Umbilical cord (tissue), 2 donors: Measurements from ENCODE around the gene CD70. TPM values are rescaled to one million over a fixed set of nuclear protein-coding genes. Genes with fewer than 3 reads are reported as not detected.
"Not testable (repeated sequence)": the region's sequence is repeated elsewhere in the genome, so short reads cannot be mapped to it uniquely, and the experiment has no call there.

Experiments used
- DNase-seq: peaks from one replicate; pipeline ENCODE4 v3.0.0-alpha.2; 2015; ENCODE audit warnings: low spot score
- total RNA-seq: library from RNA; depleted of rRNA; stranded (reverse); fragments of >200 nt; gene quantifications from one replicate; pipeline ENCODE4 v1.2.3, GENCODE V29; 2014; ENCODE audit warnings: low replicate concordance; ENCODE audit not compliant: insufficient read depth

CD70 gene
- total RNA-seq, 1 donor from 2014 or later, result not detected

DNA sequence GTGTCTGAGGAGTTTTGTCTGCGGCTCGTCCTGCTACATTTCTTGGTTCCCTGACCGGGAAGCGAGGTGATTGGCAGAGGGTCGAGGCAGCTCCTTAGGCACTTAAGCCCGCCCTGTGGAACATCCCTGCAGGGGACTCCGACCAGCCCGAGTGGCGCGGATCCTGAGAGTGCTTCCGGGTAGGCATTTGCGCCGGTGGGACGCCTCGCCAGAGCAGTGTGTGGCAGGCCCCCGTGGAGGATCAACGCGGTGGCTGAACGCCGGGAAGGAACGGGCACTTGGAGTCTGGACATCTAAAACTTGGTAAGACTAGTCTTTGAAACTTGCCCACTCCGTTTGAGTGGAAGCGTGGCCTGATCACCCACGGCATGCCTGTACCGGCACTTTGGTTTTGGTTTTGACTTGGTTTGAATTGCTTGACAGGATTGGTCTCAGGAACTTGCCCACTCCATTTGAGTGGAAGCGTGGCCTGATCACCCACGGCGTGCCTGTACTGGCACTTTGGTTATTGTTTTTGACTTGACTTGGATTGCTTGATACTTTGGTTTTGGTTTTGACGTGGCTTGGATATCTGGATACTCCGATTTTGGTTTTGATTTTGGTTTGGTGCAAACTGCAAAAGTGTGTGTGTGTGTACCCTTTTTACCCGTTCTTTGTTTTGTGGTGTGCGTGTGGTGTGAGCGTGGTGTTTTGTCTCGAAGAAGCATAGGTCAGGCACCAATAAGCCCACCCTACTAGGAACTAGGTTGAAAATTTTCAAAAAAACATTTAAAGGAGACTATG, 6.7 kb upstream of the CD70 start:
- not testable (repeated sequence) for DNase-seq

DNA sequence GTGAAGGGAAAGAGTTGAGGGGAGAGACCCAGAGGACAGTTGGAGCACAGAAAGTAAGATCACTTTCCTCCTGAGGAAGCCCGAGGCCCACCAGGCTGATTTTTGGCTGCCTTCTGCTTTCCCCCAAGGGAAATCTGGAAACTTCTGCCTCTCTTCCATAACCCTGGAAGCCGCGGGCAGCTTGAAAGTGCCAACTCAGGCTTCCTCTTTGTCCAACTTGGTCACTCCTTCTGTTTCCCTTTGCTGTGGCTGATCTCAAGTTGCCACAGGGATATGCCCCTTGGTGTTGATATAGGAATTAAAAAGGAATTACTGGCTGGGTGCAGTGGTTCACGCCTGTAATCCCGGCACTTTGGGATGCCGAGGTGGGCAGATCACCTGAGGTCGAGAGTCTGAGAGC, 5.7 kb upstream of the CD70 start:
- DNase-seq, result no peak

DNA sequence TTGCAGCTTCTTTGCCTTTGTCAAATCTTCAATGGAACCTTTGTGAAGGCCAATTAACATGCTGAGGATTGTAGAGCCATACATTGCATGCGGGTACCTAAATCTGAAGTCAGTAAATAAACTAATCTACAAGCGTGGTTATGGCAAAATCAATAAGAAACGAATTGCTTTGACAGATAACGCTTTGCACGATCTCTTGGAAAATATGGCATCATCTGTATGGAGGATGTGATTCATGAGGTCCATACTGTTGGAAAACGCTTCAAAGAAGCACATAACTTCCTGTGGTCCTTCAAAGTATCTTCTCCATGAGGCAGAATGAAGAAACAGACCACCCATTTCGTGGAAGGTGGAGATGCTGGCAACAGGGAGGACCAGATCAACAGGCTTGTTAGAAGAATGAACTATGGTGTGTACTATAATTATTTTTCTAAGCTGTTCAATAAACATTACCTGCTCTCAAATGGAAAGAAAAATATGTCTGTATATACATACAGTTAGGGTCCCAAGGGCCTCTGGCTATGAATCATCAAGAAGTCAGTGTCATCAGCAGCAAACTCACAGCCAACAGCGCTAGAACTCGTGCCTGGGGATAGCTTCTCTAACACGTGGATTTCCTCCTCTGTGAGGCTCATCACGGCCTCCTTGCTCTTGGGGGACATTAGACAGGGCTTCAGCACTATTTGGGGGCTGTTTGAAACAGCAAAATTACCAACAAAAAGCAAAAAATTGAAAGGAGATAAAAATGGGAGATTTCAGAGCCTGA, 2.9 kb upstream of the CD70 start:
- DNase-seq, result no peak

DNA sequence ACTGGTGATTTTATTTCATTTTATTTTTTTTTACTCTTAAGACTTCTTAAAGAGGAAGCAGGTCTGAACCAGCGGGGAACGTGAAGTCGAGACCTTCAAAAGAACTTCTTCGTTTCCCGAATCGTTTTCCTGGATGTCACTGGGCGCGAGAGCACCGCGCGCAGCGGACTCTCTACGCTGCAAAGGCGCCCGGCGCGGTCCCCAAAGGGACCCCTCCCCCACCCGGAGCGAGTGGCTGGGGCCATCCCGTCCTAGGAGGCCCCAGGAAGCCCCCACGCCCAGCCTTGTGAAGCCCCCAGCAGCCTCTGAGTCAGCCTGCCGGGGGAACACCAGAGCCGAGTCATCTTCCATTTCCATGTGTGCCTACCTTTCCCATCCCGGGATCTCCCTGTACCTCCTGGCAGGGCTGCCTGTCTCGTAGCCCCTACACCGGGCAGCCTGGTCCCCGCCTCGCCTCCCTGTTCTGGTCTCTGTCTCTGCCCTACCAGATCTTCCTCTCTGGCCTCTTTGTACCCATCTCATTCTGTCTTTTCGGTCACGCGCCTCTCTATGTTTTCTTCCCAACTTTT, 608 bp downstream of the CD70 start:
- DNase-seq, result no peak

DNA sequence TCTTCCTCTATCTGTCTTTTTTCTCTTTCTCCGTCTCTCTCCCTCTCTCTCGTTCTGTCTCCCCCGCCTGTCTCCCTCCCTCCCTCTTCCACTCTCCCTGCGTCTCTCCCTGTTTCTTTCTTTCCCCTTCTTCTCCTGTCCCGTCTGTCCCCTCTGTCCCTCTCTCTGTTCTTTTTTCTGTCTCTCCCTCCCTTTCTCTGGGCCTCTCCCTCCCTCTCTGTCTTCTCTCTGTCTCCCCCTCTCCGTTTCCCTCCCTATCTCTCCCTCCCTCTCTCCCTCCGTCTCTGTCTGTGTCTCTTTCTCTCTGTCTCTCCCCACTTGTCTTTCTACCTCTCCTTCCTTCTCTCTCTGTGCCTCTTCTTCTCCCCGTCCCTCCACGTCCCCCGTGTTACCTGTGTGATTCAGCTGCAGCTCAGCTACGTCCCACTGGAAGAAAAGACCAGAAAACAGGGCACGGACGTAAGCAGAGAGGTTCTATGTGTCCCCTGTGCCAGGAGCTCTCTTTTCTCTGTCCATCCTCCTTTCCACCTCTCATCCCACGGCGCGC, 1.2 kb downstream of the CD70 start:
- DNase-seq, result no peak

DNA sequence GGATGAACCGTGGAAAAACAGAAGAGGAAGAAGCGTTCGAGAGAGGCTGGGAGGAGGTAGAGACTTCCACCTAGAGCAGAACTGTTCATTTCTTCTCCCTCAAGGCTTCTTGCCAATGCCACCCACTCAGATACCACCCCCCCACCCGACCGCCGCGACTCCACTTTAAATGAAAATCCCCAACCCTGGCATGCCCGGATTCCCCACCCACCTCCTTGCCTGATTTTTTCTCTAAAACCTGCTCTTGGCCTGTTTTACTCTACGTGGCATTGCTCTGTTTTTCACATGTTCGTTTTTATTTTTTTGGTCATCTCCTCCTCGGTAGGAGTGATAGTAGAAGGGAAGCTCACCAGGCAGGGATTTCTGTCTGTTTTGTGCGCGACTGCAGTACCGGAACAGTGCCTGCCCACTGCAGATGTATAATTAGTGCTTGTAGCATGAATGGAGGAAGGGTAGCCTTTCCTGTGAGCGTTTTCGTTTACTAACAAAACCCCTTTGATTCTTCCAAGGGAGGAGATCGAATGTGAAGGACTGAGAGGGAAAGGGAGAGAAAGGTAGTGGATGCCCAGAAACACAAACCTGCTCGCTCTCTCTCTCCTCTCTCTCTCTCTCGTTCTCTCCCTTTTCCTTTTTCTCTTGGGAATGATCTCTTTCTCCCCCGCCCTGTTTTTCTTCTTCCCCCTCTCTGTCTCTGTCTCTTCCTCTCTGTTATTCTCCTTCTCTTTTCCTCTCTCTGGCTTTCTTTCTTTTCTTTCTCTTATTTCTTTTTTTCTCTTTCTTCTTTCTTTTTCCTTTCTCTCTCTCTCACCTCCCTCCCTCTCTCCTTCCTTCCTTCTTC, 2.2 kb downstream of the CD70 start:
- DNase-seq, result peak; percentile 9

DNA sequence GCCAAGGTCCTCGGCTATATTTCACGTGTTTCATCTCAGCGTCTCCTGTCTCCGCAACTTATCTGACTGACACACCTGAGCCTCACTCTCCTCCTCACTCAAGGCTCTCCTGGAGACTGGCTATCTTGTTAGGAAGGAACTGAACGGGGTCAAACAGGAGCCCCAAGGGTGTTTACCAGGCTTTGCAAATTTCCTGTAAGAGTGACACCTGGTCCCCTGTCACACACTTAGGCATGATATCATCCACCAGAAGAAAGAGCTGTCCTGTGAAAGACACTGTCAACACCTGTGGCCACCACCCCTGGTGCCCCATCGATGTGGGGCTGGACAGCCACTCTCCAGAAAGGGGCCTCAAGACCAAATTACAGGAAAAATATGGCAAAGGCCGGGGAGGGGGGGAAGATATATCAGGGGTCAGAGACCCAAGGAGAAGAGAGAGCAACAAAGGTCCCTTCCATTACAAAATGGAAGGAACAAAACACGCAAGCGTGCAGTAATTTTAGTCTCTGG, 2.9 kb downstream of the CD70 start:
- DNase-seq, result no peak

DNA sequence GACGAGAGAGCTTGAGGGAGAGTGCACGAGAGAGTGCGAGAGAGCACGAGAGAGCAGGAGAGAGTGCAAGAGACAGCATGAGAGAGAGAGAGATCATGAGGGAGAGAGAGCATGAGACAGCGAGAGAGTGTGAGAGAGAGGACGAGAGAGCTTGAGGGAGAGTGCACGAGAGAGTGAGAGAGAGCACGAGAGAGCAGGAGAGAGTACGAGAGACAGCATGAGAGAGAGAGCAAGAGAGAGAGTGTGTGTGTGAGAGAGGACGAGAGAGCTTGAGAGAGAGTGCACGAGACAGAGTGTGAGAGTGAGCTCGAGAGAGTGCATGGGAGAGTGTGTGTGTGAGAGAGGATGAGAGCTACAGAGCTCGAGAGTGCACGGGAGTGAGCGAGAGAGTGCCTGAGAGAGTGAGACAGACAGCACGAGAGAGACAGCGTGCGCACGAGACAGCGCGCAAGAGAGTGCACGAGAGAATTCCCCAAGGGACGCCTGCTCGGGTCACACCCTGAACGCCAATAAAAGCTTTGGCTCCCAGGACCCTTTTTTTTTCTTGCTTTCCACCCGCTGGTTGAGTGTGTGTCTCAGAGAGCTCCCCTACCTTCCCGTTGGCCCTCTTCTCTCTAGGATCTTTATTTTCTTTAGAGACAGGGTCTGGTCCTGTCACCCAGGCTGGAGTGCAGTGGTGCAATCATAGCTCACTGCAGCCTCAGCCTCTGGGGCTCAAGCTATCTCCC, 3.7 kb downstream of the CD70 start:
- peak; percentile 6 for DNase-seq

DNA sequence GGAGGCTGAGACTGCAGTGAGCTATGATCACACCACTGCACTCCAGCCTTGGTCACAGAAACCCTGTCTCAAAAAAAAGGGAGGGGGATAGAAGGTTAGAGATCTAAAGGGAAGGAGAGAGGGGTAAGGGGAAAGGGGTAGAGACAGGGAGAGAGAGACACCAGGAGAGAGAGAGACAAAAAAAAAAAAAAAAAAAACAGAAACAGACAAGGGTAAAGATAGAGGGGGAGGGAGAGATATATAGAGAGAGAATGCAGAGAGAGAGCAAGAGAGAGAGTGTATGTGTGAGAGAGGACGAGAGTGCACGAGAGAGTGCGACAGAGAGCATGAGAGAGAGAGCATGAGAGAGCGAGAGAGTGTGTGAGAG, 4.2 kb downstream of the CD70 start:
- DNase-seq, result no peak

DNA sequence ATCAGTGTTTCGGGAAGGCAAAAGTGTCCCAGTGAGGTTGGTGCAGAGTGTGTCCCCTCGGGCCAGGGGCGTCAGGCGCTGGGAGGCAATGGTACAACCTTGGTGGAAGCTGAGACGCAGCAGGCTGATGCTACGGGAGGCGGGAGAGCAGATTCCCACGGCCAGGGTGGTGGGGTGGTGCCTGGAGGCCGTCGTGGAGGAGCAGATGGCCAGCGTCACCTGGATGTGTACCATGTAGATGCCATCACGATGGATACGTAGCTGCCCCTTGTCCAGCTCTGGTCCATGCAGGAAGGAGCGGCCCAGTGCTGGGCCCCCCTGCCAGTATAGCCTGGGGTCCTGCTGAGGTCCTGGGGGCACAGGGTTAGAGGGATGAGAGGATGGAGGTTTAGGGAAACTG, 4.9 kb downstream of the CD70 start:
- DNase-seq, result no peak

DNA sequence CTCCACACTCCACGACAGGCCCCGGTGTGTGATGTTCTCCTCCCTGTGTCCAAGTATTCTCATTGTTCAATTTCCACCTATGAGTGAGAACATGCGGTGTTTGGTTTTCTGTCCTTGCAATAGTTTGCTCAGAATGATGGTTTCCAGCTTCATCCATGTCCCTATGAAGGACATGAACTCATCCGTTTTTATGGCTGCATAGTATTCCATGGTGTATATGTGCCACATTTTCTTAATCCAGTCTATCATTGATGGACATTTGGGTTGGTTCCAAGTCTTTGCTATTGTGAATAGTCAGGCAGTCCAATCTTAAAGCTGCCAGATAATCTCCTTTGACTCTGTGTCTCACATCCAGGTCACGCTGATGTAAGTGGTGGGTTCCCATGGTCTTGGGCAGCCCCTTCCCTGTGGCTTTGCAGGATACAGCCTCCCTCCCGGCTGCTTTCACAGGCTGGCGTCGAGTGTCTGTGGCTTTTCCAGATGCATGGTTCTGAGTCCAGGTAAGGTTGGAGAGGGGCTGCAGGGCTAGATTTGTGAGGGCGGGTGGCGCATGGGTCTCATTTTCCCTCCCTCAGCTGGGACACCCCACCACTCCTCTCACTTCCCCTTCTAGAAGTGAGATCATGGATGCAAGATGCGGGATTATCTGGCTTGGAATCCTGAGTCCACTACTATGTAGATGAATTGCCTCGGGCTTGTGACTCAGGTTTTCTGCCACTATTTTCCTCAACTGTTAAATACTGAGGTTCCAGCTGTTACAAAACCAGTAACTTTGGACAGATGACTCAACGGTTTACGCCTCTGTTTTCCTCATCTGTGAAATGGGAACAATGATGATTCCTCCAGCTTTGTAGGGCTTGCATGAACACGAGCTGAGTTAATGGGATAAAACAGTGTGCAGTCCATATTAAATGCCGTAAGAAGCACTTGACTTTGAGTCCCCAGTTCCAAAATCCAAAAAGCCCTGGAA, 8.2 kb downstream of the CD70 start:
- DNase-seq, result not testable (repeated sequence)

DNA sequence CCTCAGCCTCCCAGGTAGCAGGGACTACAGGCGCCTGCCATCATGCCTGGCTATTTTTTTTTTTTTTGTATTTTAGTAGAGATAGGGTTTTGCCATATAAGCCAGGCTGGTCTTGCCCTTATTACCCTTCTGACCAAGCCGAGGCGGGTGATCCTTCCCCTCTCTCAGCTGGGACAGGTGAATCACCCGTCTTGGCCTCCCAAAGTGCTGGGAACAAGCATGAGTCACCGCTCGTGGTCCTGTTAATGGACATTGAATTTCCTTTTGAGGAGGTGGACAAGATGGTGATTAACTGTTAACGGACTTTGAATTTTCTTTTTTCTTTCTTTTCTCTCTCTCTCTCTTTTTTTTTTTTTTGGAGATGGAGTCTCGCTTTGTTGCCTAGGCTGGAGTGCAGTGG, 10.6 kb downstream of the CD70 start:
- DNase-seq, result no peak

DNA sequence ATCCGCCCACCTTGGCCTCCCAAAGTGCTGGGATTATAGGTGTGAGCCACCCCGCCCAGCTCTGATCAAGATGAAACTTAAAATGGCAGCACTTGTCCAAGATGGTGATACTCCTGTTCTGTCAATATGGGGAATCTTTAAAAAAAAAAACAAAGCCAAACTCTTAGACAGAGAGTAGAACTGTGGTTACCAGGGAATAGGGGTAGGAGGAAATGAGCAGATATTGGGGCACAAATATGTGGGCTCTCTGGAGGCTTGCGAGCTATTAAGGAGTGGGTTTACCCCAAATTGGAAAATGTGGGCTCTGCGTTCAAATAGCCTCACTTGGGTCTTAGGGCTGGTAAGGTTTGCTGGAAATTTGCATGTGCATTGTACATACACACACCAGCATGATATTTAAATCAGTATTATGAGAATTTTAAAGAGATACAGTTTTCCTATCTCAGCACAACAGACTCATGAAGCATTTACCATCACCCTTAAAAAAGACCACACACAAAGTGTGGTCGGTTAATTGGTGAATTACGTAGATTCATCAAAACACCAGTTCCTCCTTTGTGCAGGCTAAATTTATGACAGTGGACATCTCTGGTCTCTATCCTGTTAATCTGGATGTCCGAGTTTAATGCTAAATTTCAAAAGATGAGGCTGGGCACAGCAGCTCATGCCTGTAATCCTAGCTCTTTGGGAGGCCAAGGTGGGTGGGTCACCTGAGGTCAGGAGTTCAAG, 11.3 kb downstream of the CD70 start:
- DNase-seq, result no peak

DNA sequence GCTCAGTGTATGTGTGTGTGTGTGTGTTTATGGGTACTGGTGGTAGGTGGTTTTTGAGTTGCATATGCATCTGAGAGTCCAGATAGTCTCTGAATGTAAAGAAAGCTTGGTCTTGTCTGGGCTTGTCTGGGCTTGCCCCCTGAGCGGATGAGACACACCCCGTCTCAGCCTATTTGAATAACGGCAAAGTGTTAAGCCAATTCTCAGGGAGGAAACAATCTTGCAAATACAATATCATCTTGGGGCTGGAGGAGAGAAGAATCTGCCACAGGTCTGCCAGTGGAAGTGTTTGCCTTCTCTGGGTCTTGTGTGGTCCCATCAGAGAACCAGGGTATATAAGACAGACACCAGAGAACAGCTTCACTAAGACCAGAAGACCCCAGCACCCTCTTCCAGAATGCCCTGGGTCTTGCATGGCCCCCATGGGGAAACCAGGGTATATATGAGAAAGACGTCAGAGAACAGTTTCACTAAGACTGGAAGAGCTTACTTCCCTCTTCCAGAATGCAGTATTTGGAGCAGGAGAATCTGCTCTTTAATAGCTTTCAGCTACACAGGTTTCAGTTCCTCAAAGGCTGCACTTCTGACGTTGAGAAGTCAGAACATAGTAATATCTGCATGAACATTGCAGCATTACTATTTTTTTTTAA, 13.3 kb downstream of the CD70 start:
- DNase-seq, result peak; percentile 30

DNA sequence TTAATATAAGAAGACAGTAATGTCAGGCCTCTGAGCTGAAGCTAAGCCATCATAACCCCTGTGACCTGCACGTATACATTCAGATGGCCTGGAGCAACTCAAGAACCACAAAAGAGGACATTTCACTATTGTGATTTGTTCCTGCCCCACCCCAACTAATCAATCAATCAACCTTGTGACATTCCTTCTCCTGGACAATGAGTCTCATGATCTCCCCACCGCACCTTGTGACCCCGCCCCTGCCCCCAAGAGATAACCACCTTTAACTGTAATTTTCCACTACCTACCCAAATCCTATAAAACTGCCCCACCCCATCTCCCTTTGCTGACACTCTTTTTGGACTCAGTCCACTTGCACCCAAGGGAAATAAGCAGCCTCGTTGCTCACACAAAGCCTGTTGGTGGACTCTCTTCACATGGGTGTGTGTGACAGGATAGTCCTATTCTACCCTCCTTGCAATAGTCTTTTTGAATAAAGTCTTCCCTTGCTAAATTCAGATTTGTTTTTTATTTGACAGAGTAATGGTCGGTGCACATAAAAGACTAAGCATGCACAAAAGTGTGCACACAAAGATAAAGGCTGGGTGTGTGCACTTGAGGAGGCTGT, 14.0 kb downstream of the CD70 start:
- DNase-seq, result no peak

DNA sequence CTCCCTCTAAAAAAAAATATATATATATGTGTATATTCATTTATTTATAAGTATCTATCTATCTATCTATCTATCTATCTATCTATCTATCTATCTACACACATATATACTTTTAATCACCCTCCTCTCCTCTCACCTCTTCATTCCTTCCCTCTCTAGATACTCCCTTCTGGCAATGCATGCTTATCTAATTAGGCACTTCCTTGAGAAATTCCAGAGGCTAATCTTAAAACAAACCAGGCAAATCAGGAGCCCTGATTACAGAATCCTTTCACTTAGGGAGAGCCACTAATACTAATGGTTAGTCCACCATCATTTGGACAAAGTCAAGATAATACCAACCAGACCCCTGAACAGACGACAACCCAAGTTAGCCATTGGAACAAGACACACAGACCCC, 17.6 kb downstream of the CD70 start:
- DNase-seq, result no peak

DNA sequence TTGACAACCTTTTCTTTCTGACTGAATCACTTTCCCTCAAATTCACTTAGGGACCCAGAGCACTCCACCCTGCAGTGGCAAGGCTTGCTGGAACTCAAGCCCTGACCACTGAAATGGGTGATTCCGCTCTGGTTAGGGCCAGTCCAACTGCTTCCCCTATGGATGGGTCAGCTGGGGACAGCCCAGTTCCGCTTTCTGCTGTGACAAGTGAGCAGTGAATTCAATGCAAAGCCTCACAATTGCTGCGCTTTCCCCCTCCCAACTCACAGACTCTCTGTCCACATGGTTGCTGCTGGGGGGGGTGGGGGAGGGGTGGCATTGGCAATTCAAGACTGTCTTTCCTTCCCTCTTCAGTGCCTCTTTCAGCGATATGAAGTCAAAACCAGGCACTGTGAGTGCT, 18.7 kb downstream of the CD70 start:
- DNase-seq, result no peak

DNA sequence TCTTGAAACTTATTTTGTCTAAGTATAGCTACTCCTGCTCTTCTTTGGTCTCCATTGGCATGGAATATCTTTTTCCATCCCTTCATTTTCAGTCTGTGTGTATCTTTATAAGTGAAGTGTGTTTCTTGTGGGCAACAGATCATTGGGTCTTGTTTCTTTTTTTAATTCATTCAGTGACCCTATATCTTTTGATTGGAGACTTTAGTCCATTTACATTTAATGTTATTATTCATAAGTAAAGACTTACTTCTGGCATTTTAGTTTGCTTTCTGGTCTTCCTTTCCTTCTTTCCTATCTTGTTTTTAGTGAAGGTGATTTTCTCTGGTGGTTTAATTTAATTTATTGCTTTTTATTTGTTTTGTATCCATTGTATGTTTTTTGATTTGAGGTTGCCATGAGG, 19.8 kb downstream of the CD70 start:
- no peak for DNase-seq
